Sigmoid colon (tissue), 7 donors: ENCODE data around the gene TPM4. TPM values are rescaled to one million over a fixed set of nuclear protein-coding genes. Genes with fewer than 3 reads are reported as not detected.

ENCODE experiments used
- DNase-seq: peaks from one replicate; pipeline ENCODE4 v3.0.0-alpha.2; 2019
- H3K27ac ChIP-seq, 4 donors: fragments of 200-600 bp; sonication (generic); one replicate each; pipeline ENCODE4 v1.5.1; 2016 to 2019; ENCODE audit warnings: mild to moderate bottlenecking in 1 of 4
- H3K27me3 ChIP-seq, 3 donors: fragments of 200-600 bp; sonication (generic); one replicate each; pipeline ENCODE4 v1.5.1; 2019; ENCODE audit warnings: mild to moderate bottlenecking in 1 of 3
- H3K36me3 ChIP-seq, 4 donors: fragments of 200-600 bp; sonication (generic); one replicate each; pipeline ENCODE4 v1.5.1; 2016 to 2019
- H3K4me1 ChIP-seq, 4 donors: fragments of 200-600 bp; sonication (generic); one replicate each; pipeline ENCODE4 v1.5.1; 2017 to 2019
- H3K4me3 ChIP-seq, 4 donors: fragments of 200-600 bp; sonication (generic); one replicate each; pipeline ENCODE4 v1.5.1; 2017 to 2019; ENCODE audit warnings: mild to moderate bottlenecking in 2 of 4, moderate library complexity in 1 of 4
- H3K9me3 ChIP-seq, 4 donors: fragments of 200-600 bp in 3 of 4; sonication (generic) in 3 of 4; one replicate each; pipeline versions ENCODE4 v1.5.1 to v1.6.1; 2013 to 2019
- EP300 ChIP-seq, 4 donors: sonication (generic); formaldehyde crosslinking; IDR thresholded peaks; one replicate each; pipeline ENCODE4 v1.6.1; 2017; ENCODE audit warnings: antibody characterized with exemption in 4 of 4
- POLR2A ChIP-seq, 2 donors: fragments of 450-650 bp; IDR thresholded peaks; one replicate each; pipeline ENCODE4 v1.6.1; 2016; ENCODE audit warnings: antibody characterized with exemption in 2 of 2, mild to moderate bottlenecking in 2 of 2, moderate library complexity in 2 of 2
- POLR2AphosphoS5 ChIP-seq, 4 donors: sonication (generic); formaldehyde crosslinking; IDR thresholded peaks; one replicate each; pipeline ENCODE4 v1.6.1; 2017; ENCODE audit warnings: antibody characterized with exemption in 4 of 4
- WGBS, 2 donors: extraction: QIAGEN DNeasy Blood & Tissue Kit; methylation state at CpG; one replicate each; pipeline ENCODE4 v1.1.7; 2013; 5-methylcytosine and 5-hydroxymethylcytosine counted together
- intact Hi-C: fragments of 100-400 bp; cut with DNase I; formaldehyde crosslinking; loops from one replicate; pipeline ENCODE4 v1.15.1; 2023
- polyA plus RNA-seq, 3 donors: library from polyadenylated mRNA; stranded (reverse); fragments of 200-250 nt; gene quantifications; one replicate each; pipeline ENCODE4 v1.2.3, GENCODE V29; 2013
- total RNA-seq, 4 donors: library from RNA; depleted of rRNA; stranded (reverse); fragments of >200 nt; gene quantifications; one replicate each; pipeline ENCODE4 v1.1.0, GENCODE V29; 2016
- TF ChIP-seq, protein P1 (sequence below), 4 experiments: fragments of 450-650 bp in 3 of 4; fragments of 200-600 bp in 1 of 4; IDR thresholded peaks; one replicate each; pipeline ENCODE4 v1.5.1; 2016 to 2019; ENCODE audit warnings: antibody characterized with exemption in 4 of 4, mild to moderate bottlenecking in 3 of 4, moderate library complexity in 2 of 4
- donor health status: healthy with polysubstance abuse.
- donor health status: Bipolar disorder and iron deficiency.
- donor health status: healthy.

The TPM4 gene
- total and polyA plus RNA-seq, 7 donors = 222 to 826 (median 374) TPM

DNA sequence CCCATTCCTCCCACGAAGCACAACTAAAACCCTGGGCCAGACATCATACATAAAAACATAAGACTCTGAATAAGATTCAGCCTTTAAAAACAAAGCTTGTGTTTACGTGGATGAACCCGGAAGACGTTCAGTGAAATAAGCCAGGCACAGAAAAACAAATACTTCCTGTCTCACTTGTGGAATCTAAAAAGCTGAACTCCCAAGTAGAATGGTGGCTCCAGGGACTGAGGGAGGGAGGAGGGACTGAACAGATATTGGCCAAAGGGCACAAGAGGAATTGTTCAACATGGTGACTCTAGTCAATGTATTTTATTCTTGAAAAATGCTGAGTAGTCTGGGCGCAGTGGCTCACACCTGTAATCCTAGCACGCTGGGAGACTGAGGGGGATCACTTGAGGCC lies 35.7 kb upstream of the TPM4 start:
- H3K9me3 ChIP-seq = no peaks in the 10 kb centered on the region
- intact Hi-C loops = loop anchor here (1.0 to 5.0 kb wide), 5 partner anchors 26 to 413 kb away; partner anchors contain the start of gene RAB8A
- H3K36me3 ChIP-seq = no peaks in the 10 kb centered on the region
- TF ChIP-seq POLR2A (IDR thresholded peaks at IDR 0.05) (no peak), POLR2AphosphoS5 (IDR thresholded peaks at IDR 0.05) (no peak), EP300 (IDR thresholded peaks at IDR 0.05) (no peak)
- TF ChIP-seq, protein P1, sequence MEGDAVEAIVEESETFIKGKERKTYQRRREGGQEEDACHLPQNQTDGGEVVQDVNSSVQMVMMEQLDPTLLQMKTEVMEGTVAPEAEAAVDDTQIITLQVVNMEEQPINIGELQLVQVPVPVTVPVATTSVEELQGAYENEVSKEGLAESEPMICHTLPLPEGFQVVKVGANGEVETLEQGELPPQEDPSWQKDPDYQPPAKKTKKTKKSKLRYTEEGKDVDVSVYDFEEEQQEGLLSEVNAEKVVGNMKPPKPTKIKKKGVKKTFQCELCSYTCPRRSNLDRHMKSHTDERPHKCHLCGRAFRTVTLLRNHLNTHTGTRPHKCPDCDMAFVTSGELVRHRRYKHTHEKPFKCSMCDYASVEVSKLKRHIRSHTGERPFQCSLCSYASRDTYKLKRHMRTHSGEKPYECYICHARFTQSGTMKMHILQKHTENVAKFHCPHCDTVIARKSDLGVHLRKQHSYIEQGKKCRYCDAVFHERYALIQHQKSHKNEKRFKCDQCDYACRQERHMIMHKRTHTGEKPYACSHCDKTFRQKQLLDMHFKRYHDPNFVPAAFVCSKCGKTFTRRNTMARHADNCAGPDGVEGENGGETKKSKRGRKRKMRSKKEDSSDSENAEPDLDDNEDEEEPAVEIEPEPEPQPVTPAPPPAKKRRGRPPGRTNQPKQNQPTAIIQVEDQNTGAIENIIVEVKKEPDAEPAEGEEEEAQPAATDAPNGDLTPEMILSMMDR (IDR thresholded peaks at IDR 0.05) = no peak
- no peaks in the 10 kb centered on the region for H3K27me3 ChIP-seq
- peak overlapping the region in 1 of 4 donors; percentile 10 for H3K27ac ChIP-seq
- no peak overlapping the region for H3K4me3 ChIP-seq
- 36 to 47% methylated on average over 6 of the region's 6 CpGs for WGBS, 2 donors
- peak; percentile 65 for DNase-seq
- H3K4me1 ChIP-seq = peaks cover 0 to 13% (median 8%) of the 10 kb centered on the region in 4 donors

DNA sequence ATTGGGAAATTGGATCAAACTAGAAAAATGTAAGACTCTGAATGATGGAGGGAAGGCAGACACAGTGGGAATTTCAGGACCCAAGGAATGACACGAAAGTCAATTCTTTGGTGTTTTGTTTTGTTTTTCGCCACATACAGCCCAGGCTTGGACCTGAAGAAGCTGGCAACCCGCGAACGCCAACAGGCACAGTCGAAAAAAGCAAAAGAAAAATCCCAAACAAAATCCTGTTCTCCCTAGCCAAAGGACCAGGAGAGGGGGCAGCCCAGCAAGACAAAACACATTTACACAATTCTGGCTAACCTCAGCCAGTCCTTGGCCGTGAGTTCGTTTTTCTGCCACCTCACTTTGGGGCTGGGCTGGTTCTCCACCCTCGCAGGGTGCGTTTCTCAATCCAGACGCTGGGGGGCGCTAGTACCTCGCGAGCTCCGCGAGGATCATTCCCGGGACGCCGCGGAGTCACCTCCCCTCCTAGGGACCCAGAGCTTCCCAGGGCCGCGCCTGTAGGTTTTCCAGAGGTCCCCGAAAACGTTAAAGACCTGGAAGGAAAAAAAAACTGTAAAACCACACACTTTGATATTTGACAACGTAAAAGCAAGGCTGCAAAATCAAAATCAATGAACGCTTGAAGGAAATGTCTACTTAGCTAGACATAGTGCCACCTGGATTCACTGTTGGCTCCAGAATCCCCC lies 34.9 kb upstream of the TPM4 start:
- Histone ChIP-seq H3K4me3 (peak overlapping the region in 3 of 4 donors; percentile 17 to 37 (median 21)), H3K36me3 (no peaks in the 10 kb centered on the region), H3K4me1 (peaks cover 0 to 13% (median 8%) of the 10 kb centered on the region in 4 donors), H3K27ac (peak overlapping the region; percentile 29 to 63 (median 44)), H3K27me3 (no peaks in the 10 kb centered on the region), H3K9me3 (no peaks in the 10 kb centered on the region)
- TF ChIP-seq POLR2AphosphoS5 (IDR thresholded peaks at IDR 0.05) (peak in 2 of 4 donors; percentile 33 to 38), EP300 (IDR thresholded peaks at IDR 0.05) (no peak), POLR2A (IDR thresholded peaks at IDR 0.05) (no peak)
- TF ChIP-seq, protein P1 (IDR thresholded peaks at IDR 0.05) = peak; percentile 96 to 99 (median 98)
- intact Hi-C loops = loop anchor here (1.0 to 5.0 kb wide), 5 partner anchors 25 to 414 kb away; partner anchors contain the start of gene RAB8A
- DNase-seq = peak; percentile 93
- 15% methylated on average over 26 of the region's 26 CpGs for WGBS, 2 donors

GRCh38 chr19:16041991-16042386 lies 34.3 kb upstream of the TPM4 start:
- intact Hi-C loops = loop anchor here (1.0 to 5.0 kb wide), 5 partner anchors 25 to 415 kb away; partner anchors contain the start of gene RAB8A
- Histone ChIP-seq H3K36me3 (no peaks in the 10 kb centered on the region), H3K27ac (no peak overlapping the region), H3K9me3 (no peaks in the 10 kb centered on the region), H3K27me3 (no peaks in the 10 kb centered on the region), H3K4me3 (no peak overlapping the region), H3K4me1 (peaks cover 0 to 13% (median 8%) of the 10 kb centered on the region in 4 donors)
- no peak for DNase-seq
- WGBS, 2 donors = 55 to 69% methylated on average over 9 of the region's 9 CpGs
- TF ChIP-seq EP300 (IDR thresholded peaks at IDR 0.05) (no peak), POLR2AphosphoS5 (IDR thresholded peaks at IDR 0.05) (no peak), POLR2A (IDR thresholded peaks at IDR 0.05) (no peak)
- TF ChIP-seq, protein P1 (IDR thresholded peaks at IDR 0.05) = no peak

GRCh38 chr19:16042533-16043085 lies 33.7 kb upstream of the TPM4 start:
- no peak for DNase-seq
- Histone ChIP-seq H3K4me3 (no peak overlapping the region), H3K27ac (no peak overlapping the region), H3K36me3 (no peaks in the 10 kb centered on the region), H3K4me1 (peaks cover 0 to 13% (median 8%) of the 10 kb centered on the region in 4 donors), H3K27me3 (no peaks in the 10 kb centered on the region), H3K9me3 (no peaks in the 10 kb centered on the region)
- WGBS, 2 donors = 45 to 60% methylated on average over 4 of the region's 4 CpGs
- no peak for TF ChIP-seq EP300 (IDR thresholded peaks at IDR 0.05)
- no peak for TF ChIP-seq POLR2A (IDR thresholded peaks at IDR 0.05)
- no peak for TF ChIP-seq POLR2AphosphoS5 (IDR thresholded peaks at IDR 0.05)
- TF ChIP-seq, protein P1 (IDR thresholded peaks at IDR 0.05) = no peak
- intact Hi-C loops = loop anchor here (5.0 kb wide), 2 partner anchors 340 to 415 kb away; no protein-coding TSS in a partner anchor
